ENCODE data around the gene DNER. TPM values are rescaled to one million over a fixed set of nuclear protein-coding genes. Genes with fewer than 3 reads are reported as not detected.

Gene DNER
- total and polyA plus RNA-seq, 8 donors: 0.06 to 2.4 (median 1.9) TPM

- no peak for DNase-seq
- Histone ChIP-seq H3K36me3 (no peaks in the 10 kb centered on the region), H3K27me3 (no peaks in the 10 kb centered on the region), H3K4me1 (no peaks in the 10 kb centered on the region), H3K27ac (no peak overlapping the region), H3K4me3 (no peak overlapping the region), H3K9me3 (no peaks in the 10 kb centered on the region)
- ATAC-seq: no peak
- intact Hi-C loops (cut with DNase I): loop anchor here in 1 of 2 donors (5.0 to 10.0 kb wide), 2 partner anchors 241 to 454 kb away; no protein-coding TSS in a partner anchor
- TF ChIP-seq, protein P1, sequence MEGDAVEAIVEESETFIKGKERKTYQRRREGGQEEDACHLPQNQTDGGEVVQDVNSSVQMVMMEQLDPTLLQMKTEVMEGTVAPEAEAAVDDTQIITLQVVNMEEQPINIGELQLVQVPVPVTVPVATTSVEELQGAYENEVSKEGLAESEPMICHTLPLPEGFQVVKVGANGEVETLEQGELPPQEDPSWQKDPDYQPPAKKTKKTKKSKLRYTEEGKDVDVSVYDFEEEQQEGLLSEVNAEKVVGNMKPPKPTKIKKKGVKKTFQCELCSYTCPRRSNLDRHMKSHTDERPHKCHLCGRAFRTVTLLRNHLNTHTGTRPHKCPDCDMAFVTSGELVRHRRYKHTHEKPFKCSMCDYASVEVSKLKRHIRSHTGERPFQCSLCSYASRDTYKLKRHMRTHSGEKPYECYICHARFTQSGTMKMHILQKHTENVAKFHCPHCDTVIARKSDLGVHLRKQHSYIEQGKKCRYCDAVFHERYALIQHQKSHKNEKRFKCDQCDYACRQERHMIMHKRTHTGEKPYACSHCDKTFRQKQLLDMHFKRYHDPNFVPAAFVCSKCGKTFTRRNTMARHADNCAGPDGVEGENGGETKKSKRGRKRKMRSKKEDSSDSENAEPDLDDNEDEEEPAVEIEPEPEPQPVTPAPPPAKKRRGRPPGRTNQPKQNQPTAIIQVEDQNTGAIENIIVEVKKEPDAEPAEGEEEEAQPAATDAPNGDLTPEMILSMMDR (IDR thresholded peaks at IDR 0.05): no peak
These were observed 128.3 kb downstream of the DNER start for GRCh38 chr2:229586012-229586411.

DNA sequence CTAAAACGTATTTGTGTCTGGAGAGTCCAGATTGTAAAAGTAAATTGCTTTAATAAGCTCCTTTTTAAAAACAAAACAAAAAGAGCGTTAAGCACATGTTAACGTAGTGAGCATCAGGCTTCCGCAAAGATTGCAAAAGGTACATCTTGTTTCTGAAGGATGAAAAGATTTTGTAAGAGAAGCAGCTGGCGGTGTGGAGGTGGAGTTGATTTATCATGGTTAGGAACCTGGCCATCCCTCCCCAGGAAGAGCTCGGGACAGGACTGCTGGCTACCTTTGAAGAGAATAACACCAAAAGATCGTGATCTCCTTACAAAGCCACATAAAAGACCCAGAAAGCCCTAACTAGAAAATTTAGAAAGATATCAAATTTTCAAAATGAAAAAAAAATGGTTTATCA lies 132.2 kb downstream of the DNER start:
- no peak for ATAC-seq
- H3K9me3 ChIP-seq: no peaks in the 10 kb centered on the region
- no peaks in the 10 kb centered on the region for H3K4me1 ChIP-seq
- DNase-seq: no peak
- H3K36me3 ChIP-seq: no peaks in the 10 kb centered on the region
- TF ChIP-seq, protein P1 (IDR thresholded peaks at IDR 0.05): no peak
- H3K27ac ChIP-seq: no peak overlapping the region
- intact Hi-C loops (cut with DNase I): loop anchor here in 1 of 2 donors (10.0 kb wide), 1 partner anchor 237 kb away; no protein-coding TSS in a partner anchor
- H3K4me3 ChIP-seq: no peak overlapping the region
- no peaks in the 10 kb centered on the region for H3K27me3 ChIP-seq

GRCh38 chr2:229578052-229578846 lies 136.1 kb downstream of the DNER start:
- H3K27me3 ChIP-seq: no peaks in the 10 kb centered on the region
- no peaks in the 10 kb centered on the region for H3K36me3 ChIP-seq
- DNase-seq (no peak), ATAC-seq (no peak)
- H3K4me1 ChIP-seq: no peaks in the 10 kb centered on the region
- H3K9me3 ChIP-seq: no peaks in the 10 kb centered on the region
- no peak overlapping the region for H3K4me3 ChIP-seq
- TF ChIP-seq, protein P1 (IDR thresholded peaks at IDR 0.05): no peak
- H3K27ac ChIP-seq: no peak overlapping the region
- intact Hi-C loops (cut with DNase I): loop anchor here in 1 of 2 donors (10.0 kb wide), 1 partner anchor 143 kb away; no protein-coding TSS in a partner anchor

GRCh38 chr2:229575569-229576315 lies 138.6 kb downstream of the DNER start:
- no peaks in the 10 kb centered on the region for H3K9me3 ChIP-seq
- H3K4me3 ChIP-seq: no peak overlapping the region
- no peaks in the 10 kb centered on the region for H3K4me1 ChIP-seq
- no peaks in the 10 kb centered on the region for H3K36me3 ChIP-seq
- TF ChIP-seq, protein P1 (IDR thresholded peaks at IDR 0.05): no peak
- no peaks in the 10 kb centered on the region for H3K27me3 ChIP-seq
- intact Hi-C loops (cut with DNase I): loop anchor here in 1 of 2 donors (10.0 kb wide), 1 partner anchor 141 kb away; no protein-coding TSS in a partner anchor
- DNase-seq: no peak
- no peak for ATAC-seq
- H3K27ac ChIP-seq: no peak overlapping the region
